ENCODE measurements around the gene ATAD3A.
A peak's percentile ranks its signal among the peaks of the same experiment; 100 is the strongest.
"Not testable (repeated sequence)": the region's sequence is repeated elsewhere in the genome, so short reads cannot be mapped to it uniquely, and the experiment has no call there.

Gene ATAD3A

DNA sequence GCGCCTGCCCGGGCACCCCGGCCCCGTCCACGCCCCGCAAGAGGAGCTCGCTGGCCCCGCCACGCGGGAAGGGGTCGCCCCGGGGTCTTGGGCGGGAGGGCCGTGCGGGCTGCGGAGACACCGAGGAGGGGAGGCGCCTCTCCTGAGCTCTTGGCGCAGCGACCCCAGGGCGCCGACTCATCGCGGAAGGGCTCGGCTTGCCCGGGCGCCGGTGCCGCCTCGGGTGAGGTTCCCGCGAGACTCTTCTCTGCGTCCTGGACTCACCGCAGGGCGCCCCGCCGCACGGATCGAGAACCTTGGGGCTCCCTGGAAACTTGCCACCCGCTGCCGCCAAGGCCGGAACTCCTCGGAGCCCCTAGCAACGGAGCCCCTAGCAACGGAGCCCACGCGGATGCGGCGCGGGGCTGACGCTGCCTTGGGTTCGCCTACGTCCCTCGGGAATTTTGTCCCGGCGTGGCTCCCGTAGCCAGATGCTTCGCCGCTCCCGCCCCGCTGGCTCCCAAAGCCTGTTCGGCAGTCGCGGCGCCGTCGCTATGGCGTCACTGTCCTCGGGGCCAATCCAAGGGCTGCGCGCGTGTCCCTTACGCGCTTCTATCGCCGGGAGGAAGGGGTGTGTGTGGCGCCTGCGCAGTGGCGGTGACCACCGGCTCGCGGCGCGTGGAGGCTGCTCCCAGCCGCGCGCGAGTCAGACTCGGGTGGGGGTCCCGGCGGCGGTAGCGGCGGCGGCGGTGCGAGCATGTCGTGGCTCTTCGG, at the start of gene ATAD3A:
TSS of gene ATAD3A (plus strand) at position 630 of the 753 bp plus-strand sequence. CDS start at position 737, 107 bp downstream.
- peak; percentile 98 for DNase-seq
- TF ChIP-seq, protein P1, sequence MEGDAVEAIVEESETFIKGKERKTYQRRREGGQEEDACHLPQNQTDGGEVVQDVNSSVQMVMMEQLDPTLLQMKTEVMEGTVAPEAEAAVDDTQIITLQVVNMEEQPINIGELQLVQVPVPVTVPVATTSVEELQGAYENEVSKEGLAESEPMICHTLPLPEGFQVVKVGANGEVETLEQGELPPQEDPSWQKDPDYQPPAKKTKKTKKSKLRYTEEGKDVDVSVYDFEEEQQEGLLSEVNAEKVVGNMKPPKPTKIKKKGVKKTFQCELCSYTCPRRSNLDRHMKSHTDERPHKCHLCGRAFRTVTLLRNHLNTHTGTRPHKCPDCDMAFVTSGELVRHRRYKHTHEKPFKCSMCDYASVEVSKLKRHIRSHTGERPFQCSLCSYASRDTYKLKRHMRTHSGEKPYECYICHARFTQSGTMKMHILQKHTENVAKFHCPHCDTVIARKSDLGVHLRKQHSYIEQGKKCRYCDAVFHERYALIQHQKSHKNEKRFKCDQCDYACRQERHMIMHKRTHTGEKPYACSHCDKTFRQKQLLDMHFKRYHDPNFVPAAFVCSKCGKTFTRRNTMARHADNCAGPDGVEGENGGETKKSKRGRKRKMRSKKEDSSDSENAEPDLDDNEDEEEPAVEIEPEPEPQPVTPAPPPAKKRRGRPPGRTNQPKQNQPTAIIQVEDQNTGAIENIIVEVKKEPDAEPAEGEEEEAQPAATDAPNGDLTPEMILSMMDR (IDR thresholded peaks at IDR 0.05; ENCODE audit: low read depth, low read length) = no peak
- H3K27me3 ChIP-seq (ENCODE audit: insufficient read depth, low read depth, severe bottlenecking) = no peaks in the 10 kb centered on the region
- H3K4me3 ChIP-seq (ENCODE audit: low read depth, low read length) = peak within 1 kb of the TSS; percentile 76
- peaks cover 19% of the 10 kb centered on the region for H3K36me3 ChIP-seq
- H3K9me3 ChIP-seq (ENCODE audit: severe bottlenecking) = no peaks in the 10 kb centered on the region
- peak within 1 kb of the TSS; percentile 99 for H3K27ac ChIP-seq

DNA sequence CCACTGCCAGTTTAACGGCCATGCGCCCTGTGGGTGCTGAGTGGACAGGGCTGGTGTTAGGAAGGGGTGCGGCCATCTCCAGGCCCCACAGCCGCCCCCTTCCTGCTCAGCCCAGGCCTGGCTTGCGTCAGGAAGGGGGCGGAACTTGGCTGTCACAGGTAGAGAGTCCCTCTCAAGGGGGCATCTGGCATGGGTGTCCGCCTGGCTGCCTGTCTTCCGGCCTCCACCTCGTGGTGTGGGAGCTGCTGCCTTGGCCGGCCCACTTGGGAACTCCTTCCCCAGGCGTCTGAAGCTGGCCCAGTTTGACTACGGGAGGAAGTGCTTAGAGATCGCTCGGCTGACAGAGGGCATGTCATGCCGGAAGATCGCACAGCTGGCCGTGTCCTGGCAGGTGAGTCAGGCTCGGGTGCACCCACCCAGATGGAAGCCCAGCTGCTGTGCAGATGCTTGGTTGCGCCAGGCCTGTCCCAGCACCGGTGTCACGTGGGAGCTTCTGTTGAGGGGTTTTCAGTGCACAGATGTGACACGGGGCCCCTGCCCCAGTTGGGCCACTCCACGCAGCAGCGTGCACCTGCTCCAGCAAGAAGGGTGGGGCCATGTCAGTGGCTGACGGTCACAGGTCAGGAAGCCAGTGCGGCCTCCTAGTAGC, 49.5 kb upstream of the ATAD3A start:
- TF ChIP-seq, protein P1 (IDR thresholded peaks at IDR 0.05; ENCODE audit: low read depth, low read length) = no peak
- no peaks in the 10 kb centered on the region for H3K36me3 ChIP-seq
- no peaks in the 10 kb centered on the region for H3K9me3 ChIP-seq (ENCODE audit: severe bottlenecking)
- H3K27ac ChIP-seq = no peak overlapping the region
- H3K27me3 ChIP-seq (ENCODE audit: insufficient read depth, low read depth, severe bottlenecking) = no peaks in the 10 kb centered on the region
- no peak overlapping the region for H3K4me3 ChIP-seq (ENCODE audit: low read depth, low read length)
- no peak for DNase-seq

DNA sequence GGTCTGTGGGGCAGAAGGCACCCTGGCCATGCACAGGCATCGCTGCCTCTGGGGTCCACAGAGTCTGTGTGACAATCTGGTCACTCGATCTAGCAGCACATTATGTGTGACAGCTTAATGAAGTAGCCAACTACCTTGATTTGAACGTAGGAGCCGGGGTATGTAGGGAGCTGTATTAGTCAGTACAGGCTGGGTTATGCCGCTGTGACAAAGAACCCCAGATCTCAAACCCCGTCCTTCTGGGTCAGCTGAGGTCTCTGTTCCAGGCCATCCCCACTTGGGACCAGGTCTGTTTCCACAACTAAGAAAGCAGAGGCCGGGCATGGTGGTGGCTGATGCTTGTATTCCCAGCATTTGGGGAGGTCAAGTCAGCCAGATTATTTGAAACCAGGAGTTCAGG, 48.6 kb upstream of the ATAD3A start:
- TF ChIP-seq, protein P1 (IDR thresholded peaks at IDR 0.05; ENCODE audit: low read depth, low read length) = no peak
- H3K36me3 ChIP-seq = no peaks in the 10 kb centered on the region
- H3K9me3 ChIP-seq (ENCODE audit: severe bottlenecking) = no peaks in the 10 kb centered on the region
- H3K4me3 ChIP-seq (ENCODE audit: low read depth, low read length) = no peak overlapping the region
- no peak overlapping the region for H3K27ac ChIP-seq
- no peaks in the 10 kb centered on the region for H3K27me3 ChIP-seq (ENCODE audit: insufficient read depth, low read depth, severe bottlenecking)
- no peak for DNase-seq

DNA sequence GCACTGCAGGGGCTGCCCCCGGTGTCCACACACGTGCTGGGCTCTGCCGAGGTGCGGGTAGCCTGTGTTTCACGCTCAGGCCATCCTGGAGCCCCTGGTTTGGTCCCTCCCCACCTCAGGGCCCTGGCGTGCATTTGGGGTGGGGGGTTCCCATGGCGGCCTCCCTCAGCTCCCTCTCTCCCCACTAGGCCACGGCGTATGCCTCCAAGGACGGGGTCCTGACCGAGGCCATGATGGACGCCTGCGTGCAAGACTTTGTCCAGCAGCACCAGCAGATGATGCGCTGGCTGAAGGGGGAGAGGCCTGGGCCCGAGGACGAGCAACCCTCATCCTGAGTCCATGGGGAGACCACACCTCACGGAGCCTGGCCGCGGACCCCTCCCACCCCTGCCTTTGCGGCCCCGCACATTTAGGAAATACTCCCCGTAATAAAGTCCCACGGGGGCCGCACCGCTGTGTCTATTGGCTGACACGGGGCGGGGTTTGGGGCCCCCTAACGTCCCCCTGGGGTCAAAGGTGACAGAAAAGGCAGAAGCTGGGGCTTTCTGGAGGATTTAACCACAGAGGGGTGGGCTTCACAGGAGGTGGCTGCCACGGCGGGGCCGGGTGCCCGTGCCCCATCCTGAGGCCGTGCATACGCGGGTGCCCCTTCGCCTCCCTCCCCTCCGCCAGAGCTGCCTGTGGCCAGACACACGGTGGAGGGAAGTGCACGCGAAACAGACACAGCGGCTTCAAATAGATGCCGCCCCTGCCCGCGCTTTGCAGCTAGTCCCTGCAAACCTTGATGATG, 43.6 kb upstream of the ATAD3A start:
- H3K36me3 ChIP-seq; H3K27ac ChIP-seq; H3K27me3 ChIP-seq (ENCODE audit: insufficient read depth, low read depth, severe bottlenecking); DNase-seq; H3K9me3 ChIP-seq (ENCODE audit: severe bottlenecking); H3K4me3 ChIP-seq (ENCODE audit: low read depth, low read length): not testable (repeated sequence)

DNA sequence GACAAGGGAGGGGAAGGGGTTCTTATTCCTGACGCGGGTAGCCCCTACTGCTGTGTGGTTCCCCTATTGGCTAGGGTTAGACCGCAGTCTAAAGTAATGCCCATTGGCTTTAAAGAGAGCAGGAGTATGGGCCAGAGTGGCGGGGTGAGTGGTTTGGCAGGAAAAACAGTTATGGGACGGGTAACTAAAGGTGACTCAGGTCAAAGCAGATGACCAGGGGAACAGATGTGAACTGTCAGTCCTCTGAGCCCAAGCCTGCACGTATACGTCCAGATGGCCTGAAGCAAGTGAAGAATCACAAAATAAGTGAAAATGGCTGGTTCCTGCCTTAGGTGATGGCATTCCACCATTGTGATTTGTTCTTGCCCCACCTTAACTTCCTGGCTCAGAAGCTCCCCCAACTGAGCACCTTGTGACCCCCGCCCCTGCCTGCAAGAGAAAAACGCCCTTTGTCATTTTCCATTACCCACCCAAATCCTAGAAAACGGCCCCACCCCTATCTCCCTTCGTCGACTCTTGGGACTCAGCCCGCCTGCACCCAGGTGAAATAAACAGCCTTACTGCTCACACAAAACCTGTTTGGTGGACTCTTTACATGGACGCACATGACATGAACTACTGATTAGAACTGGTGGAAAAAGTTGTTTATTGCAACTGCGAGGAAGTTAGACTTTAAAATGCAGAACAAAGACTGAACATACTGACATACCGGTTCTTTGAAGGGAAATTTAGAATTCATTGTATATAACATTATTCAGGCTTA, 41.2 kb upstream of the ATAD3A start:
- H3K4me3 ChIP-seq (ENCODE audit: low read depth, low read length) = peak overlapping the region; percentile 88
- TF ChIP-seq, protein P1 (IDR thresholded peaks at IDR 0.05; ENCODE audit: low read depth, low read length) = no peak
- no peaks in the 10 kb centered on the region for H3K9me3 ChIP-seq (ENCODE audit: severe bottlenecking)
- peak overlapping the region; percentile 88 for H3K27ac ChIP-seq
- peaks cover 15% of the 10 kb centered on the region for H3K36me3 ChIP-seq
- H3K27me3 ChIP-seq (ENCODE audit: insufficient read depth, low read depth, severe bottlenecking) = no peaks in the 10 kb centered on the region
- no peak for DNase-seq
